Testis (tissue), 2 donors: Measurements from ENCODE around the gene AQP2.

Source experiments
- POLR2A ChIP-seq: fragments of 450-650 bp; IDR thresholded peaks from one replicate; pipeline ENCODE4 v1.6.1; 2017; ENCODE audit warnings: antibody characterized with exemption, mild to moderate bottlenecking, moderate library complexity
- TF ChIP-seq, protein P1 (sequence below), 3 experiments: fragments of 450-650 bp in 2 of 3; fragments of 200-600 bp in 1 of 3; sonication (generic) in 1 of 3; IDR thresholded peaks; one replicate each; pipeline ENCODE4 v1.5.1; 2016 to 2019; ENCODE audit warnings: antibody characterized with exemption in 3 of 3, mild to moderate bottlenecking in 2 of 3, moderate library complexity in 1 of 3

DNA sequence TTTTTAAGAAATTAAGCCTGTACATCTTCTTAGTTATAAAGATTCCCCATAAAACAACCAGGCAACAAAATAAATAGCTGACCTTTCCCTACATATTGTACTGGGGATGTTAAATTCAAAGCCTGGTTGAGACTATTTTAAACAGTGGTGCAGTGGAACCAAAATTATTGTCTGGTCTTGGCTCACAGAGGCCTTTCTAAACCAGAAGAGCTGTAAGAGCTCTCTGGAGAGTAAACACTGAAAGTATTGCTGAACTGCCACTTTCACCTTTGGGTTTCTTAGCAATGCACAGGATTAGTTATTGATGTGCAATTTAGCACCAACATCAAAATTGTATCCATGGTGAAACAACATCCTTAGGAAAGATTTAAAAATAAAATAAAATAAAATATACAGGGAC is 54.2 kb downstream of the AQP2 start:
- TF ChIP-seq POLR2A: no peak
- TF ChIP-seq, protein P1, sequence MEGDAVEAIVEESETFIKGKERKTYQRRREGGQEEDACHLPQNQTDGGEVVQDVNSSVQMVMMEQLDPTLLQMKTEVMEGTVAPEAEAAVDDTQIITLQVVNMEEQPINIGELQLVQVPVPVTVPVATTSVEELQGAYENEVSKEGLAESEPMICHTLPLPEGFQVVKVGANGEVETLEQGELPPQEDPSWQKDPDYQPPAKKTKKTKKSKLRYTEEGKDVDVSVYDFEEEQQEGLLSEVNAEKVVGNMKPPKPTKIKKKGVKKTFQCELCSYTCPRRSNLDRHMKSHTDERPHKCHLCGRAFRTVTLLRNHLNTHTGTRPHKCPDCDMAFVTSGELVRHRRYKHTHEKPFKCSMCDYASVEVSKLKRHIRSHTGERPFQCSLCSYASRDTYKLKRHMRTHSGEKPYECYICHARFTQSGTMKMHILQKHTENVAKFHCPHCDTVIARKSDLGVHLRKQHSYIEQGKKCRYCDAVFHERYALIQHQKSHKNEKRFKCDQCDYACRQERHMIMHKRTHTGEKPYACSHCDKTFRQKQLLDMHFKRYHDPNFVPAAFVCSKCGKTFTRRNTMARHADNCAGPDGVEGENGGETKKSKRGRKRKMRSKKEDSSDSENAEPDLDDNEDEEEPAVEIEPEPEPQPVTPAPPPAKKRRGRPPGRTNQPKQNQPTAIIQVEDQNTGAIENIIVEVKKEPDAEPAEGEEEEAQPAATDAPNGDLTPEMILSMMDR (IDR thresholded peaks at IDR 0.05): no peak
